AG09319 (cell line): Measurements from ENCODE around the gene FOXF1.

Experiments used
- DNase-seq: peaks from one replicate; pipeline ENCODE4 v3.0.0-alpha.2; 2010; ENCODE audit warnings: low read depth; ENCODE audit errors: extremely low read depth
- CTCF ChIP-seq: IDR thresholded peaks from 2 replicates; pipeline ENCODE4 v1.5.1; 2011; ENCODE audit warnings: low read depth, mild to moderate bottlenecking, inconsistent platforms, low read length, moderate library complexity

Gene FOXF1

GRCh38 chr16:86499889-86500707 lies 10.2 kb upstream of the FOXF1 start:
- no peak for TF ChIP-seq CTCF
- no peak for DNase-seq

- no peak for DNase-seq
Observed at GRCh38 chr16:86500708-86501510, 9.4 kb upstream of the FOXF1 start.

GRCh38 chr16:86501989-86502855 lies 8.1 kb upstream of the FOXF1 start:
- no peak for TF ChIP-seq CTCF
- DNase-seq = no peak

More at GRCh38 chr16:86500708-86501510, 9.4 kb upstream of the FOXF1 start:
- TF ChIP-seq CTCF = no peak

- no peak for DNase-seq
Observed at GRCh38 chr16:86502856-86503748, 7.2 kb upstream of the FOXF1 start.

GRCh38 chr16:86503830-86504229 lies 6.5 kb upstream of the FOXF1 start:
- DNase-seq = no peak

More at GRCh38 chr16:86502856-86503748, 7.2 kb upstream of the FOXF1 start:
- TF ChIP-seq CTCF = no peak

More at GRCh38 chr16:86503830-86504229, 6.5 kb upstream of the FOXF1 start:
- TF ChIP-seq CTCF = no peak
